ENCODE measurements around the gene ZNF438. TPM values are rescaled to one million over a fixed set of nuclear protein-coding genes. Genes with fewer than 3 reads are reported as not detected.
"Not testable (repeated sequence)": the region's sequence is repeated elsewhere in the genome, so short reads cannot be mapped to it uniquely, and the experiment has no call there.

The ZNF438 gene
- total and polyA plus RNA-seq, 4 donors, result 7.8 to 19.2 (median 10.2) TPM

GRCh38 chr10:30903397-30904138 lies 128.1 kb downstream of the ZNF438 start:
- peaks cover 0 to 11% (median 7%) of the 10 kb centered on the region in 4 donors for H3K36me3 ChIP-seq (ENCODE audit: control insufficient read depth in 4 of 4, insufficient read depth in 4 of 4, low read length in 4 of 4)

GRCh38 chr10:30902621-30903396 lies 128.9 kb downstream of the ZNF438 start:
- 93 to 99% methylated on average over 25 to 37 of the region's 37 CpGs for WGBS, 2 donors
- no peak overlapping the region for H3K9ac ChIP-seq (ENCODE audit: insufficient read depth in 1 of 2, low read length in 2 of 2)
- H3K4me1 ChIP-seq (ENCODE audit: control insufficient read depth in 5 of 5, insufficient read depth in 5 of 5, low read length in 5 of 5), result no peaks in the 10 kb centered on the region
- DNase-seq (no peak), ATAC-seq (ENCODE audit: insufficient read depth, low FRiP score) (no peak)
- no peak overlapping the region for H3K4me3 ChIP-seq
- no peak for TF ChIP-seq CTCF (IDR thresholded peaks at IDR 0.05; ENCODE audit: control extremely low read depth, extremely low read depth)
- no peaks in the 10 kb centered on the region for H3K27me3 ChIP-seq (ENCODE audit: control insufficient read depth in 3 of 3, insufficient read depth in 3 of 3, low read length in 2 of 3)
- peaks cover 0 to 11% (median 6%) of the 10 kb centered on the region in 4 donors for H3K36me3 ChIP-seq (ENCODE audit: control insufficient read depth in 4 of 4, insufficient read depth in 4 of 4, low read length in 4 of 4)
- H3K27ac ChIP-seq (ENCODE audit: low read depth in 1 of 2, low read length in 1 of 2), result no peak overlapping the region
- H3K9me3 ChIP-seq (ENCODE audit: control insufficient read depth in 4 of 4, insufficient read depth in 3 of 4, low read length in 3 of 4), result peaks cover 0 to 5% (median 0%) of the 10 kb centered on the region in 4 donors

More at GRCh38 chr10:30903397-30904138, 128.1 kb downstream of the ZNF438 start:
- Histone ChIP-seq H3K9me3 (ENCODE audit: control insufficient read depth in 4 of 4, insufficient read depth in 3 of 4, low read length in 3 of 4) (peaks cover 0 to 5% (median 0%) of the 10 kb centered on the region in 4 donors), H3K27me3 (ENCODE audit: control insufficient read depth in 3 of 3, insufficient read depth in 3 of 3, low read length in 2 of 3) (no peaks in the 10 kb centered on the region), H3K9ac (ENCODE audit: insufficient read depth in 1 of 2, low read length in 2 of 2) (no peak overlapping the region), H3K27ac (ENCODE audit: low read depth in 1 of 2, low read length in 1 of 2) (no peak overlapping the region), H3K4me3 (no peak overlapping the region), H3K4me1 (ENCODE audit: control insufficient read depth in 5 of 5, insufficient read depth in 5 of 5, low read length in 5 of 5) (no peaks in the 10 kb centered on the region)
- ATAC-seq (ENCODE audit: insufficient read depth, low FRiP score), result no peak
- no peak for TF ChIP-seq CTCF (IDR thresholded peaks at IDR 0.05; ENCODE audit: control extremely low read depth, extremely low read depth)
- WGBS, 2 donors, result 84 to 86% methylated on average over 2 of the region's 2 CpGs
- no peak for DNase-seq

- 98% methylated on average over 21 of the region's 21 CpGs for WGBS, 2 donors
- not testable (repeated sequence) for H3K27ac ChIP-seq (ENCODE audit: low read depth in 1 of 2, low read length in 1 of 2); H3K4me3 ChIP-seq; H3K9ac ChIP-seq (ENCODE audit: insufficient read depth in 1 of 2, low read length in 2 of 2); DNase-seq; ATAC-seq (ENCODE audit: insufficient read depth, low FRiP score); H3K4me1 ChIP-seq (ENCODE audit: control insufficient read depth in 5 of 5, insufficient read depth in 5 of 5, low read length in 5 of 5); H3K9me3 ChIP-seq (ENCODE audit: control insufficient read depth in 4 of 4, insufficient read depth in 3 of 4, low read length in 3 of 4); H3K27me3 ChIP-seq (ENCODE audit: control insufficient read depth in 3 of 3, insufficient read depth in 3 of 3, low read length in 2 of 3)
- H3K36me3 ChIP-seq (ENCODE audit: control insufficient read depth in 4 of 4, insufficient read depth in 4 of 4, low read length in 4 of 4), result peaks cover 0 to 12% (median 6%) of the 10 kb centered on the region in 4 donors
These were observed 130.2 kb downstream of the ZNF438 start for GRCh38 chr10:30901487-30901886.

GRCh38 chr10:30898964-30899363 lies 132.7 kb downstream of the ZNF438 start:
- H3K27me3 ChIP-seq (ENCODE audit: control insufficient read depth in 3 of 3, insufficient read depth in 3 of 3, low read length in 2 of 3), result no peaks in the 10 kb centered on the region
- H3K9me3 ChIP-seq (ENCODE audit: control insufficient read depth in 4 of 4, insufficient read depth in 3 of 4, low read length in 3 of 4), result peaks cover 0 to 5% (median 0%) of the 10 kb centered on the region in 4 donors
- 90 to 98% methylated on average over 1 of the region's 1 CpG for WGBS, 2 donors
- H3K27ac ChIP-seq (ENCODE audit: low read depth in 1 of 2, low read length in 1 of 2), result no peak overlapping the region
- no peaks in the 10 kb centered on the region for H3K4me1 ChIP-seq (ENCODE audit: control insufficient read depth in 5 of 5, insufficient read depth in 5 of 5, low read length in 5 of 5)
- no peak for TF ChIP-seq CTCF (IDR thresholded peaks at IDR 0.05; ENCODE audit: control extremely low read depth, extremely low read depth)
- ATAC-seq (ENCODE audit: insufficient read depth, low FRiP score) (no peak), DNase-seq (no peak)
- H3K9ac ChIP-seq (ENCODE audit: insufficient read depth in 1 of 2, low read length in 2 of 2), result no peak overlapping the region
- H3K4me3 ChIP-seq, result no peak overlapping the region
- peaks cover 0 to 12% (median 6%) of the 10 kb centered on the region in 4 donors for H3K36me3 ChIP-seq (ENCODE audit: control insufficient read depth in 4 of 4, insufficient read depth in 4 of 4, low read length in 4 of 4)

All from lung (tissue), 12 donors.